ENCODE measurements around the gene STK32C.

The STK32C gene

DNA sequence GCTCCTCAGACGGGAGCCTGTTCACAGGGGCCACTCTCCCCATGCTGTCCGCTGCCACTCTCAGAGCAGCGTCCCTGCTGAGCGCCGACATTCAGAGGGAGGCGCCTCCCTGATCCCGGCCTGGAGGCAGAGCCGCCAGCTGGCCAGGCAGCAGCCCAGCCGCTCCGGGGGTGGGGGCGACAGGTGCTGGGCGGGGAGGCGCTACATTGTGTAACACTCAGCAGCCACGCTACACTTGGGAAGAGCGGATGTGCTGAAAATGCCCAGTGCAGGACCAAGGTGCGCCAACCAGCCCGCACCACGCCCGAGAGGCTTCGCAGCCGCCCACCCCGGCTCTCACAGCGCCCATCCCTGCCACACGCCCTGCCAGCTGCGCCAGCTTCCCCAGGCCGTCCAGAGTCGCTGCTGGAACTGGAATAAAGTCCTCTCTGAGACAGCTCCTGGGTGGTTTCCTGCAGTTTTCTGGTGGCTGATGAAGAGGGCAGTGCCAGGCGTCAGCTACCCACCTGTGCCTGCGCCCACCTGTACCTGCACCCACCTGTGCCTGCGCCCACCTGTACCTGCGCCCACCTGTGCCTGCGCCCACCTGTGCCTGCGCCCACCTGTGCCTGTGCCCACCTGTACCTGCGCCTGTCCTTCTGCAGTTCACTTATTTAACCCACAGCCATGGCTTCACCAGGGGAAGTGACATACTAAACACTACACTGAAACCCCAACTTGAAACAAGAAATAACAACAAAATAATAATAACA lies 25.7 kb downstream of the STK32C start:
- no peak for DNase-seq (ENCODE audit: low read depth)
- H3K4me3 ChIP-seq (ENCODE audit: low read depth, low read length): no peak overlapping the region
- TF ChIP-seq, protein P1, sequence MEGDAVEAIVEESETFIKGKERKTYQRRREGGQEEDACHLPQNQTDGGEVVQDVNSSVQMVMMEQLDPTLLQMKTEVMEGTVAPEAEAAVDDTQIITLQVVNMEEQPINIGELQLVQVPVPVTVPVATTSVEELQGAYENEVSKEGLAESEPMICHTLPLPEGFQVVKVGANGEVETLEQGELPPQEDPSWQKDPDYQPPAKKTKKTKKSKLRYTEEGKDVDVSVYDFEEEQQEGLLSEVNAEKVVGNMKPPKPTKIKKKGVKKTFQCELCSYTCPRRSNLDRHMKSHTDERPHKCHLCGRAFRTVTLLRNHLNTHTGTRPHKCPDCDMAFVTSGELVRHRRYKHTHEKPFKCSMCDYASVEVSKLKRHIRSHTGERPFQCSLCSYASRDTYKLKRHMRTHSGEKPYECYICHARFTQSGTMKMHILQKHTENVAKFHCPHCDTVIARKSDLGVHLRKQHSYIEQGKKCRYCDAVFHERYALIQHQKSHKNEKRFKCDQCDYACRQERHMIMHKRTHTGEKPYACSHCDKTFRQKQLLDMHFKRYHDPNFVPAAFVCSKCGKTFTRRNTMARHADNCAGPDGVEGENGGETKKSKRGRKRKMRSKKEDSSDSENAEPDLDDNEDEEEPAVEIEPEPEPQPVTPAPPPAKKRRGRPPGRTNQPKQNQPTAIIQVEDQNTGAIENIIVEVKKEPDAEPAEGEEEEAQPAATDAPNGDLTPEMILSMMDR (IDR thresholded peaks at IDR 0.05; ENCODE audit: insufficient read depth, low read depth, low read length, missing control alignments): no peak

DNA sequence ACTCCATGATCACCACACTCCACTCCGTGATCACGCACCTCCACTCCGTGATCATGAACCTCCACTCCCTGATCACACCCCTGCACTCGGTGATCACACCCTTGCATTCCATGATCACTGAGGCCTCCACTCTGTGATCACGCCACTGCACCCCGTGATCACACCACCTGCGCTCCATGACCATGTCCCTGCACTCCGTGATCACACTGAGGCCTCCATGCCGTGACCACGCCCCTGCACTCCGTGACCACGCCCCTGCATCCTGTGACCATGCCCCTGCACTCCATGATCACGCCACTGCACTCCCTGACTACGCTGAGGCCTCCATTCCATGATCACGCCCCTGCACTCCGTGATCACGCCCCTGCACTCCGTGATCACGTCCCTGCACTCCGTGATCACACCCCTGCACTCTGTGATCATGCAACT lies 27.1 kb downstream of the STK32C start:
- H3K4me3 ChIP-seq (ENCODE audit: low read depth, low read length): no peak overlapping the region
- DNase-seq (ENCODE audit: low read depth): no peak
- TF ChIP-seq, protein P1 (IDR thresholded peaks at IDR 0.05; ENCODE audit: insufficient read depth, low read depth, low read length, missing control alignments): no peak

DNA sequence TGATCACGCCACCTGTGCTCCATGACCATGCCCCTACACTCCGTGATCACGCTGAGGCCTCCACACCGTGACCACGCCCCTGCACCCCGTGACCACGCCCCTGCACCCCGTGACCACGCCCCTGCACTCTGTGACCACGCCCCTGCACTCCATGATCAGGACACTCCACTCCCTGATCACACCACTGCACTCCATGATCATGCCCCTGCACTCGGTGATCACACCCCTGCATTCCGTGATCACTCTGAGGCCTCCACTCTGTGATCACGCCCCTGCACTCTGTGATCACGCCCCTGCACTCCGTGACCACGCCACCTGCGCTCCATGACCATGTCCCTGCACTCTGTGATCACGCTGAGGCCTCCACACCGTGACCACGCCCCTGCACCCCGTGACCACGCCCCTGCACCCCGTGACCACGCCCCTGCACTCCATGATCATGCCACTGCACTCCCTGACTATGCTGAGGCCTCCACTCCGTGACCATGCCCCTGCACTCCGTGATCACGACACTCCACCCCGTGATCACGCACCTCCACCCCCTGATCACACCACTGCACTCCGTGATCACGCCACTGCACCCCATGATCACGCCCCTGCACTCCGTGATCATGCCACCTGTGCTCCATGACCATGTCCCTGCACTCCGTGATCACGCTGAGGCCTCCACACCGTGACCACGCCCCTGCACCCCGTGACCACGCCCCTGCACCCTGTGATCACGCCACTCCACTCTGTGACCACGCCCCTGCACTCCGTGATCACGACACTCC lies 27.7 kb downstream of the STK32C start:
- DNase-seq (ENCODE audit: low read depth): no peak
- TF ChIP-seq, protein P1 (IDR thresholded peaks at IDR 0.05; ENCODE audit: insufficient read depth, low read depth, low read length, missing control alignments): no peak
- no peak overlapping the region for H3K4me3 ChIP-seq (ENCODE audit: low read depth, low read length)

DNA sequence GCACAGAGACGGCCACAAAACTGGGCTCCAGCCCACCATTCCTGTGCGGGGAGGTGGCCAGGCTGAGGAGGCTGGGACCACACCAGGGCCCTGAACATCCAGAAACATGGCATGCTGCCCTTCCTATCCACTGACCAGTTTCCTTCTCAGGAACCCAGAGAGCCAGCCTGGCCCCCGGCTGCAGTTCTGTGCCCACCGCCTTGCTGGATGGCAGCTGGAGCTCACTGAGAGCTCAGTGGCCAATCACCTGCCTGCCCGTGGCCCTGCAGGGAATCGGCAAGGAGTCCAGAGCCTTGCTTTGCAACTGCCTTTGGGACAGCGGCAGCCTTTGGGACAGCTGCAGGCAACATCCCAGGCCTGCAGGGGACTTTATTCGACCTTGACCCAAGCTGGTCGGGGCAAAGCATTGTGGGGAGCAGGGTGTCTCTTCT lies 30.4 kb downstream of the STK32C start:
- TF ChIP-seq, protein P1 (IDR thresholded peaks at IDR 0.05; ENCODE audit: insufficient read depth, low read depth, low read length, missing control alignments): no peak
- DNase-seq (ENCODE audit: low read depth): no peak
- H3K4me3 ChIP-seq (ENCODE audit: low read depth, low read length): no peak overlapping the region

DNA sequence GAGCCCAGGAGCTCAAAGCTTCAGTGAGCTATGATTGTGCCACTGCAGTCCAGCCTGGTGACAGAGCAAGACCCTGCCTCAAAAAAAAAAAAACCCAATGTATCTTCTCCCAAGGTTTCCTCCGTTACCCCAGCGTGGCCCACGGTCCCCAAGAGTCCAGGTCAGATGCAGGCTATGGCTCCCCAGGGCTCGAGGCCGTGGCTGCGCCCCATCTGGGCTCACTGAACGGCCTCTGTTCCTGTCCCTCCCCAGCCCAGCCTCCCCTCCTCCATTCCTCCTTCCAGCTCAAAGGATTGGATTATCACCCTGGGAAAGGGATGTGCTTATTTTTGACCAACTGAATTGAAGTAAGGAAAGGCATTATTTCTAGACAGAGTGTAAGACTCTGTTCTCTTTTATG lies 31.0 kb downstream of the STK32C start:
- TF ChIP-seq, protein P1 (IDR thresholded peaks at IDR 0.05; ENCODE audit: insufficient read depth, low read depth, low read length, missing control alignments): no peak
- no peak for DNase-seq (ENCODE audit: low read depth)
- no peak overlapping the region for H3K4me3 ChIP-seq (ENCODE audit: low read depth, low read length)

DNA sequence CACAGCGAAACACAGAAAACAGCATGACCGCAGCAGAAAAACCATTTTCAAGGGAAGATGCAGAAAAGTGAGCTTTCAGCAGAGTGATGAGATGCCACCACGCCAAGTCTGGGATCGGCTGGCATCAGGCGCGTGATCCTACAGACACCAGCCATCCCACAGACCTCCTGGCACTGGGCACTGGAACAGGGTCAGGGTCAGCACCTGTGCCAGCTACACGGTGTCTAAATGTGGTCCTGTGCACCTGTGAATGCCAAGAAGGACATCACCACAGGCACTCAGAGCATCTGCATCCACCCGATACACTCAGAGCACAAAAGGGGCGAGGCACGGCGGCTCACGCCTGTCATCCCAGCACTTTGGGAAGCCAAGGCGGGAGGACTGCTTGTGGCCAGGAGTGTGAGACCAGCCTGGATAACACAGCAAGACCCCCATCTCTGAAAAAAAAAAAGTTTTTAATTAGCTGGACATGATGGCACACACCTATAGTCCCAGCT lies 31.5 kb downstream of the STK32C start:
- no peak overlapping the region for H3K4me3 ChIP-seq (ENCODE audit: low read depth, low read length)
- DNase-seq (ENCODE audit: low read depth): no peak
- TF ChIP-seq, protein P1 (IDR thresholded peaks at IDR 0.05; ENCODE audit: insufficient read depth, low read depth, low read length, missing control alignments): no peak

All from GM12865 (cell line).